Measurements from ENCODE around the gene SORBS2. TPM values are rescaled to one million over a fixed set of nuclear protein-coding genes. Genes with fewer than 3 reads are reported as not detected.

The SORBS2 gene
- total RNA-seq, 1 donor from 2014 or later: 1.1 TPM

DNA sequence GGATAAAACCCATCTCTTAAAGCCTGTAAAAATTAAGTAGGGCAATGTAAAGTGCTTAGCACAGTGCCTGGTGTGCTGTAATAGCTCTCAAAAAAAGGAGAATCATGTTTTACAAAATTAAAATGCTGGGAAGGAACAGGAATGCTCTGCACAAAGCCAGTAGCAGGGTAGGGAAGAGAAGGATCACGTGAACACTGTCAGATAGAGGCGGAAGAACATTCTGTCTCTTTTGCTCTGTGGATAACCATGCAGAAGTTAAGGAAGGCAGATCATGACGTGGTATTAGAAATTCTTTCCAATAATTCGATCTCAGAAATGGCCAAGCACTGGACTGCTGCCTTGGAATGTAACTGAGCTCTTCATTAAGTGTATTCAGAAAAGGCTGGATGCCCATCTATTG is 140.5 kb downstream of the SORBS2 start:
- H3K4me3 ChIP-seq (ENCODE audit: low read depth, low read length): no peak overlapping the region
- no peaks in the 10 kb centered on the region for H3K27me3 ChIP-seq (ENCODE audit: control insufficient read depth, insufficient read depth, low read length)
- no peaks in the 10 kb centered on the region for H3K36me3 ChIP-seq (ENCODE audit: control insufficient read depth, insufficient read depth, low read length)
- no peak for FAIRE-seq
- no peak for DNase-seq (ENCODE audit: low read depth)
- TF ChIP-seq, protein P1, sequence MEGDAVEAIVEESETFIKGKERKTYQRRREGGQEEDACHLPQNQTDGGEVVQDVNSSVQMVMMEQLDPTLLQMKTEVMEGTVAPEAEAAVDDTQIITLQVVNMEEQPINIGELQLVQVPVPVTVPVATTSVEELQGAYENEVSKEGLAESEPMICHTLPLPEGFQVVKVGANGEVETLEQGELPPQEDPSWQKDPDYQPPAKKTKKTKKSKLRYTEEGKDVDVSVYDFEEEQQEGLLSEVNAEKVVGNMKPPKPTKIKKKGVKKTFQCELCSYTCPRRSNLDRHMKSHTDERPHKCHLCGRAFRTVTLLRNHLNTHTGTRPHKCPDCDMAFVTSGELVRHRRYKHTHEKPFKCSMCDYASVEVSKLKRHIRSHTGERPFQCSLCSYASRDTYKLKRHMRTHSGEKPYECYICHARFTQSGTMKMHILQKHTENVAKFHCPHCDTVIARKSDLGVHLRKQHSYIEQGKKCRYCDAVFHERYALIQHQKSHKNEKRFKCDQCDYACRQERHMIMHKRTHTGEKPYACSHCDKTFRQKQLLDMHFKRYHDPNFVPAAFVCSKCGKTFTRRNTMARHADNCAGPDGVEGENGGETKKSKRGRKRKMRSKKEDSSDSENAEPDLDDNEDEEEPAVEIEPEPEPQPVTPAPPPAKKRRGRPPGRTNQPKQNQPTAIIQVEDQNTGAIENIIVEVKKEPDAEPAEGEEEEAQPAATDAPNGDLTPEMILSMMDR (IDR thresholded peaks at IDR 0.05; ENCODE audit: insufficient read depth, low read length, severe bottlenecking): no peak

DNA sequence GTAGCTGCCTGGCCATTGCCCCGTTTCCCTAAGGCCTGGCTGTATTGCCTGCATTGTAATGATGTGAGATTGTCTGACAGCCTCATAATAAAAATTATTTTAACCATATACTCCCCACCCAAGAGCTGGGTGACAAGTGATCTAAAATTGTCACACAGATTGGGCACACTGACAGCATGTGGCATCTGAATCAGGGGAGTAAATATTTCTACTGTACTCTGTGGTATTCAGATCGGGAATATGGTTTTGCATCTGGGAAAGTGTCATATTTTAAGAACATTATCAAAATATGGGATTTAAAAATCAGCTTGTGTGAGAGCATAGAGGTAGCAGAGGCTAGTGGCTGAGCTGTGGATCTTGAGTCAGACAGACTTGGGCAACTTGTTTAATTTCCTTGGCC is 140.9 kb downstream of the SORBS2 start:
- TF ChIP-seq, protein P1 (IDR thresholded peaks at IDR 0.05; ENCODE audit: insufficient read depth, low read length, severe bottlenecking): no peak
- FAIRE-seq (no peak), DNase-seq (ENCODE audit: low read depth) (no peak)
- Histone ChIP-seq H3K36me3 (ENCODE audit: control insufficient read depth, insufficient read depth, low read length) (no peaks in the 10 kb centered on the region), H3K27me3 (ENCODE audit: control insufficient read depth, insufficient read depth, low read length) (no peaks in the 10 kb centered on the region), H3K4me3 (ENCODE audit: low read depth, low read length) (no peak overlapping the region)

DNA sequence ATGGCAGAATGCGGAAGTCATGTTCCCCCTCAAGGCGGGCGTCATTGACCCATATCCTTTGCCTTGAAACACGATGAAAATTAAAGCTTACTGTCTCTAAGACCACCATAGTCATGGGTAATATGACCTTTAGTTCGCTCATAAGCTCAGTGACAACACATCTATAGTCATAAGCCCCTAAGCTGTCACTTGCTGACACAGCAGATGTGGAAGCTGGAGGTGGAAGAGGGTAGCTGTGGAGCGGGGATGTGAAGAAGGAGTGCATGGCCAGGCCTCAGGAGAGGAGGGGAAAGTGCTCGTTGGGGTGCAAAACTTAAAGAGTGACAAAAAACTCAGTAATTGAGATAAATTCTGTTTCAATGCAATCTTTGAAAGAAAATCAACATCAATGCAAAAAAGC is 142.7 kb downstream of the SORBS2 start:
- Histone ChIP-seq H3K4me3 (ENCODE audit: low read depth, low read length) (no peak overlapping the region), H3K36me3 (ENCODE audit: control insufficient read depth, insufficient read depth, low read length) (no peaks in the 10 kb centered on the region), H3K27me3 (ENCODE audit: control insufficient read depth, insufficient read depth, low read length) (no peaks in the 10 kb centered on the region)
- FAIRE-seq (no peak), DNase-seq (ENCODE audit: low read depth) (no peak)
- TF ChIP-seq, protein P1 (IDR thresholded peaks at IDR 0.05; ENCODE audit: insufficient read depth, low read length, severe bottlenecking): no peak

DNA sequence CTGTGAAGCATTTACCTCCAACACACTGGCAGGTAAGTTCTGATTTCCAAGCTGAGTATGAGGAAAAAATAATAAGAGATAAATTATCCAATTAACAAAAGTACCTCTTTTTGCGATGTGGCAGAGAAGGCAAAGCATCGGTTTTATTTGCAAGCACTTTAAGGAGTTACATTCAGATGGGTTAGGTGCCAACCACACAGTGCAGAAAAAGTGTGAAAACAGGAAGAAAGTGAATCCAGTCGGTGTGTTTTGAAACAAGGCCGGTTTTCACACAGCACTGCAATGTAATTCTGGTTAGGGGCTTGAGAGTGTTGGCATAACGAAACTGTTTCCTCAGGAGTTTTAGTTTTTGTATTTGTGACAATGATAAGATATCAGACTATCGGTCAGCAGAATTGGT is 145.8 kb downstream of the SORBS2 start:
- DNase-seq (ENCODE audit: low read depth) (no peak), FAIRE-seq (no peak)
- Histone ChIP-seq H3K36me3 (ENCODE audit: control insufficient read depth, insufficient read depth, low read length) (no peaks in the 10 kb centered on the region), H3K4me3 (ENCODE audit: low read depth, low read length) (no peak overlapping the region), H3K27me3 (ENCODE audit: control insufficient read depth, insufficient read depth, low read length) (no peaks in the 10 kb centered on the region)
- TF ChIP-seq, protein P1 (IDR thresholded peaks at IDR 0.05; ENCODE audit: insufficient read depth, low read length, severe bottlenecking): no peak

DNA sequence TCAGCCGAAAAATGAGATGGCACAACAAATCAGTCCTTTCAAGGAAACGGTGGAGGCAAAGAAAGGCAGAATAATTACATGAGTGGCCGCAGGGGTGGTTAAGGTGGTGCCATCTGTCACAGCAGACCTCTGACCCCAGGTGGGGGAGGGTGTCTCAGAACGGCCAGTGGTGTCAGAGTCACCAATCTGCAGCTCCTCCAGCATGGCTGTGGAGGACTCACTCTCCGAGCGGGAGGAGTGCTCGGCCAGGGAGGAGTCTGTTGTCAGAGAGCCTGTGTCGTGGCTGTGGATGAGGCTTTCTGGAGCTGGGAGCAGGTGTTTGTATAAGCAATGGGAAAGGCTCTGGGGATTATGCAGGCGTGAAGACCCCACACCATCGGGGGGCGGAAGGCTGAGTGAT is 146.3 kb downstream of the SORBS2 start:
- DNase-seq (ENCODE audit: low read depth) (no peak), FAIRE-seq (no peak)
- no peaks in the 10 kb centered on the region for H3K36me3 ChIP-seq (ENCODE audit: control insufficient read depth, insufficient read depth, low read length)
- no peaks in the 10 kb centered on the region for H3K27me3 ChIP-seq (ENCODE audit: control insufficient read depth, insufficient read depth, low read length)
- no peak overlapping the region for H3K4me3 ChIP-seq (ENCODE audit: low read depth, low read length)
- TF ChIP-seq, protein P1 (IDR thresholded peaks at IDR 0.05; ENCODE audit: insufficient read depth, low read length, severe bottlenecking): no peak

DNA sequence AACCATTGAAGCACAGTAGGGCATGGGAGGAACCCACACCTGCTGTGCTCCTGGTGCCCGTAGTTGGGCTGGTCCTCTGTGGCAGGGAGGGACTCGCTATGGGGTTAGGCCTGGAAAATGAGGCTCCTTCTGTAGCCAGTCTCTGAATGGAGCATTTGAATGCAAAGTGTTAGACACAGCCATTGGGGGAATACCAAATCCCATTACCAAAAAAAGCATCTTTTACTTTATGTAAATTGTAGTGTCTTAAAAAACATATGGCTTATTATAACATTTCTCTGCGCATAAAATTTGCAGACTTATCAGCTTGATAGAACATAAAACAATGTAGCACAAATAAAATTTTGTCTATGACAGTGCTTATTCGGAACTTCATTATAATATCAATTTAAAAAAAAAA is 147.5 kb downstream of the SORBS2 start:
- Histone ChIP-seq H3K27me3 (ENCODE audit: control insufficient read depth, insufficient read depth, low read length) (no peaks in the 10 kb centered on the region), H3K4me3 (ENCODE audit: low read depth, low read length) (no peak overlapping the region), H3K36me3 (ENCODE audit: control insufficient read depth, insufficient read depth, low read length) (no peaks in the 10 kb centered on the region)
- DNase-seq (ENCODE audit: low read depth) (no peak), FAIRE-seq (no peak)
- TF ChIP-seq, protein P1 (IDR thresholded peaks at IDR 0.05; ENCODE audit: insufficient read depth, low read length, severe bottlenecking): no peak
